HFFc6 (cell line): ENCODE measurements around the gene COL10A1. TPM values are rescaled to one million over a fixed set of nuclear protein-coding genes. Genes with fewer than 3 reads are reported as not detected.

Source experiments
- DNase-seq: peaks from one replicate; pipeline ENCODE4 v3.0.0-alpha.2; 2018
- H3K27ac Mint-ChIP-seq: 2 replicates; pipeline ENCODE4 v1.8.0; 2020; ENCODE audit warnings: mild to moderate bottlenecking, mixed read lengths
- H3K27me3 Mint-ChIP-seq: 2 replicates; pipeline ENCODE4 v1.8.0; 2021; ENCODE audit warnings: mild to moderate bottlenecking, moderate library complexity, mixed read lengths; ENCODE audit not compliant: insufficient read depth
- H3K36me3 Mint-ChIP-seq: 2 replicates; pipeline ENCODE4 v1.8.0; 2021; ENCODE audit warnings: low read depth, mixed read lengths
- H3K4me1 Mint-ChIP-seq: 2 replicates; pipeline ENCODE4 v1.8.0; 2020; ENCODE audit warnings: low read depth, mixed read lengths
- H3K4me3 Mint-ChIP-seq: 2 replicates; pipeline ENCODE4 v1.8.0; 2020; ENCODE audit warnings: mild to moderate bottlenecking, moderate library complexity, mixed read lengths
- H3K9me3 Mint-ChIP-seq: 2 replicates; pipeline ENCODE4 v1.8.0; 2020; ENCODE audit warnings: mild to moderate bottlenecking, mixed read lengths
- CTCF ChIP-seq: fragments of 200-600 bp; sonication (generic); IDR thresholded peaks from 2 replicates; pipeline ENCODE4 v1.5.0; 2021; ENCODE audit warnings: antibody characterized with exemption, mild to moderate bottlenecking
- total RNA-seq, 6 experiments: library from RNA; stranded (reverse); fragmentation: NEBNext Ultra II Directional; extraction: Animal tissue kit (Norgen Biotek cat#: 25700); gene quantifications; 2 replicates in 1 of 6; 3 replicates in 5 of 6; pipeline ENCODE4 v1.2.3, GENCODE V29; 2021

Gene COL10A1
- total RNA-seq, 6 experiments from 2014 or later: 0.91 to 3.3 (median 1.9) TPM

DNA sequence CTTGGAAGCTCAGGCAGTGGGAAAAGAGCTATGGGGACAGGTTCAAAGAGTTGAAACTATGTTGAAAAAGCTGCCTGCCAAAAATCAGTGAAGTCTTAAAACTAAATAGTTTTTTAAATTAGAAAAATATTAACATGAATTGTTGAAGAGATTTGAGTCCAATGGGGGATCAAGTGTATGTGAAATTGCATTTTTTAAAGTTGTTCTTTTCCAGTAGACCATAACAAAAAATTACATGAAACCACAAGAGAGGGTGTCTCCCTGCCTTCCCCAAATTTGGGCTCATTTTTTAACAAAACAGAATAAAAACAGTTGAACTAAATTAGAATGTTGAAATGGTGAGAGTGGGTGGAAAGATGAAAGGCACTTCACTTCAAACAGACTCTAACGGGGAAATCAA lies 31.5 kb upstream of the COL10A1 start:
- H3K4me3 Mint-ChIP-seq: no peak overlapping the region
- no peaks in the 10 kb centered on the region for H3K9me3 Mint-ChIP-seq
- no peak for DNase-seq
- no peaks in the 10 kb centered on the region for H3K27me3 Mint-ChIP-seq
- H3K4me1 Mint-ChIP-seq: peaks cover 52% of the 10 kb centered on the region
- TF ChIP-seq CTCF: no peak
- no peak overlapping the region for H3K27ac Mint-ChIP-seq
- H3K36me3 Mint-ChIP-seq: peaks cover 4% of the 10 kb centered on the region; the same call in 1 of the 2 replicates

DNA sequence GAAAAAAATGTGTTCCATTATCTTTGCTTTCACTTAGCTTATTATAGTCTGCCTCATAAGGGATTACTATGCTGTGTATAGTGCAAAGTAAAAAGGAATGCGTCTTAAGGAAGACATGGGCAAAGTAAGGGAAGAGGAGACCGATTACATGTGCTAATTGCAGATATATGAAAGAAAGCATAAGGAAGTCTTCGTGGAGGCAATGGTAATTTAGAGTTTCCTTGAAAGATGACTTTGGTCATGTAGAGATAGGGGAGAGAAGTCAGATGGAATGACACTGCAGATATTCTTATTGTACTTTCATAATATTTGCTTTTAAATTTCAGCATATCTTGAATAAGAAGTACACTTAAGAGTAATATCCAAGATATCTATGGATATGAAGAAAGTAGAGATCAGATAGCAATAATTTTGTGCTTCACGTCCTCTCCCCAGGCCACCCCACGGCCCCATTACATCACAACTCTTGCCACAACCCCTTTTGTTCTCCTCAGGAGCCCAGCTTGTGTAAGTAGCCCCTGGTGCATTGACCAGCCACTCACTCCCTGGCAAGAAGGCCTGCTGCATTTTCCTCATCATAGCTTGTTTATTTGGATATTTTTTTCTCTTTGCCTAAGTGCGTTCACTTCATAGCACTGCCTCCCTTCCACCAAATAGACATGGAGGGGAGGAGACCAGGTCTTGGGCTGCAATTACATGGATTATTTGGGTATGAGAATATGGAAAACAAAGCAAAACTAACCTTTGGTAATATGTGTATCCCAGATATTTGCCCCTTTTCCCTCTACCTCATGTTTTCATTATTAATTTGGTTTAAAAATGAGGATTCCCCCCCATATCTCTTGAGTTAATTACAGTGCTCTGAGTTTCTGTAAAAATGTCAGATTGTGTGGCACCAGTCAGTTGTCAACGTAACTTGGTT lies 30.7 kb upstream of the COL10A1 start:
- TF ChIP-seq CTCF: no peak
- Mint-ChIP-seq H3K4me3 (no peak overlapping the region), H3K4me1 (peaks cover 45% of the 10 kb centered on the region), H3K27me3 (no peaks in the 10 kb centered on the region), H3K9me3 (no peaks in the 10 kb centered on the region), H3K27ac (no peak overlapping the region), H3K36me3 (no peaks in the 10 kb centered on the region; the same call in 1 of the 2 replicates)
- no peak for DNase-seq

GRCh38 chr6:116154887-116155286 lies 29.0 kb upstream of the COL10A1 start:
- H3K4me3 Mint-ChIP-seq: no peak overlapping the region
- H3K9me3 Mint-ChIP-seq: no peaks in the 10 kb centered on the region
- H3K36me3 Mint-ChIP-seq: no peaks in the 10 kb centered on the region; the same call in 1 of the 2 replicates
- H3K27ac Mint-ChIP-seq: no peak overlapping the region
- H3K4me1 Mint-ChIP-seq: peaks cover 32% of the 10 kb centered on the region
- TF ChIP-seq CTCF: no peak
- H3K27me3 Mint-ChIP-seq: no peaks in the 10 kb centered on the region
- DNase-seq: no peak

DNA sequence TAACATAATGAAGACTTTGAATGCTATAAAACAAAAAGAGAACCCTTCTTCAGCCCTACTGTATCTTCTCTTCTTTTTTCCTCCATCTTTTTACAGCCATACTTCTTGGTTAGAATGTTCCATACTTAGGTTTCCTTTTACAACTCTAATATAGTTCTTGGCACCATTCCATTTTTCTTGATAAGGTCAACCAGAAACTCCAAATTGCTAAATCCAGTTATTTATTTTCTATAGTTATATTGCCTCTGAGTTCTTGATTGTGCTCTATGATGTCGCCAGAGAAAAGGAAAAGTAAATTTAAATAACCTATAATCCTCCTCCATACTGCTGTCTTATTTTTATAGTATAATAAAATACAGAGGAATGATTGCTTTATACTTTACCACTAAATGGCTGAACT lies 26.7 kb upstream of the COL10A1 start:
- Mint-ChIP-seq H3K36me3 (no peaks in the 10 kb centered on the region; the same call in 1 of the 2 replicates), H3K27ac (no peak overlapping the region), H3K27me3 (no peaks in the 10 kb centered on the region), H3K9me3 (no peaks in the 10 kb centered on the region), H3K4me1 (peaks cover 10% of the 10 kb centered on the region), H3K4me3 (no peak overlapping the region)
- no peak for DNase-seq
- no peak for TF ChIP-seq CTCF

- no peak for TF ChIP-seq CTCF
- no peaks in the 10 kb centered on the region for H3K27me3 Mint-ChIP-seq
- no peaks in the 10 kb centered on the region for H3K9me3 Mint-ChIP-seq
- H3K4me1 Mint-ChIP-seq: peaks cover 15% of the 10 kb centered on the region
- H3K36me3 Mint-ChIP-seq: no peaks in the 10 kb centered on the region
- H3K27ac Mint-ChIP-seq: no peak overlapping the region
- DNase-seq: no peak
- H3K4me3 Mint-ChIP-seq: no peak overlapping the region
Measured at GRCh38 chr6:116145803-116146675, 20.1 kb upstream of the COL10A1 start.
